Colonic mucosa (tissue), 4 donors: ENCODE measurements around the gene EMID1. TPM values are rescaled to one million over a fixed set of nuclear protein-coding genes. Genes with fewer than 3 reads are reported as not detected.

Experiments
- DNase-seq: peaks from one replicate; pipeline ENCODE4 v3.0.0-alpha.2; 2020
- H3K27ac ChIP-seq: fragments of 200-600 bp; one replicate; pipeline ENCODE4 v1.8.0; 2021
- H3K27me3 ChIP-seq: fragments of 200-600 bp; one replicate; pipeline ENCODE4 v1.8.0; 2021
- H3K36me3 ChIP-seq: fragments of 200-600 bp; one replicate; pipeline ENCODE4 v1.8.0; 2021
- H3K4me1 ChIP-seq: fragments of 200-600 bp; one replicate; pipeline ENCODE4 v1.8.0; 2021; ENCODE audit warnings: mild to moderate bottlenecking
- H3K4me3 ChIP-seq: fragments of 200-600 bp; one replicate; pipeline ENCODE4 v1.8.0; 2021
- H3K9ac ChIP-seq, 2 donors: one replicate each; pipeline ENCODE4 v1.7.0; 2013; ENCODE audit warnings: control low read depth in 2 of 2, low read depth in 2 of 2, low read length in 2 of 2
- H3K9me3 ChIP-seq: fragments of 200-600 bp; one replicate; pipeline ENCODE4 v1.8.0; 2021
- CTCF ChIP-seq: fragments of 200-600 bp; IDR thresholded peaks from one replicate; pipeline ENCODE4 v1.8.0; 2022; ENCODE audit warnings: antibody characterized with exemption, mild to moderate bottlenecking
- intact Hi-C: fragments of 100-400 bp; cut with DNase I; formaldehyde crosslinking; loops from one replicate; pipeline ENCODE4 v1.14.1; 2022
- total RNA-seq, 2 donors: library from RNA; stranded (reverse); fragmentation: NEBNext Ultra II Directional in 1 of 2; extraction: Animal tissue kit (Norgen Biotek cat#: 25700) in 1 of 2; gene quantifications; one replicate each; pipeline ENCODE4 v1.2.1, GENCODE V29; 2021
- donor health status: healthy.
- donor health status: DM: no; HTN: no; CAD: no.
- donor health status: DM: no; HTN: no; CAD: no.

Gene EMID1
- total RNA-seq, 2 donors from 2014 or later: 4.4 TPM

- no peak for DNase-seq
- H3K4me3 ChIP-seq: no peak overlapping the region
- no peak overlapping the region for H3K27ac ChIP-seq
- no peaks in the 10 kb centered on the region for H3K9me3 ChIP-seq
- no peaks in the 10 kb centered on the region for H3K4me1 ChIP-seq
- peaks cover 16% of the 10 kb centered on the region for H3K27me3 ChIP-seq
- intact Hi-C loops: loop anchor here (5.0 kb wide), 1 partner anchor 118 kb away; no protein-coding TSS in a partner anchor
- no peak overlapping the region for H3K9ac ChIP-seq
- H3K36me3 ChIP-seq: no peaks in the 10 kb centered on the region
- no peak for TF ChIP-seq CTCF
Observed at GRCh38 chr22:29204455-29205183, 1.1 kb upstream of the EMID1 start.

GRCh38 chr22:29205252-29205593, 473 bp upstream of the EMID1 start:
- peak overlapping the region in 1 of 2 donors; percentile 43 for H3K9ac ChIP-seq
- no peak overlapping the region for H3K27ac ChIP-seq
- intact Hi-C loops: no loop called here

GRCh38 chr22:29206372-29207242, 911 bp downstream of the EMID1 start:
- H3K4me1 ChIP-seq: no peaks in the 10 kb centered on the region
- peaks cover 16% of the 10 kb centered on the region for H3K27me3 ChIP-seq
- no peak for TF ChIP-seq CTCF
- peak overlapping the region; percentile 19 to 72 for H3K9ac ChIP-seq
- intact Hi-C loops: no loop called here
- no peaks in the 10 kb centered on the region for H3K36me3 ChIP-seq
- H3K4me3 ChIP-seq: peak overlapping the region; percentile 39
- no peak for DNase-seq
- no peak overlapping the region for H3K27ac ChIP-seq
- no peaks in the 10 kb centered on the region for H3K9me3 ChIP-seq

More at GRCh38 chr22:29205252-29205593, 473 bp upstream of the EMID1 start:
- H3K36me3 ChIP-seq: no peaks in the 10 kb centered on the region
- no peak overlapping the region for H3K4me3 ChIP-seq
- peaks cover 16% of the 10 kb centered on the region for H3K27me3 ChIP-seq
- DNase-seq: no peak
- H3K4me1 ChIP-seq: no peaks in the 10 kb centered on the region
- H3K9me3 ChIP-seq: no peaks in the 10 kb centered on the region
- TF ChIP-seq CTCF: no peak

GRCh38 chr22:29207243-29207550, 1.5 kb downstream of the EMID1 start:
- H3K9me3 ChIP-seq: no peaks in the 10 kb centered on the region
- H3K36me3 ChIP-seq: no peaks in the 10 kb centered on the region
- DNase-seq: no peak
- no peak overlapping the region for H3K9ac ChIP-seq
- H3K4me3 ChIP-seq: peak overlapping the region; percentile 1
- intact Hi-C loops: no loop called here
- no peak for TF ChIP-seq CTCF
- H3K4me1 ChIP-seq: no peaks in the 10 kb centered on the region
- H3K27ac ChIP-seq: no peak overlapping the region
- peaks cover 16% of the 10 kb centered on the region for H3K27me3 ChIP-seq

- intact Hi-C loops: no loop called here
- H3K9ac ChIP-seq: no peak overlapping the region
- no peak for DNase-seq
- TF ChIP-seq CTCF: no peak
- no peak overlapping the region for H3K27ac ChIP-seq
- no peak overlapping the region for H3K4me3 ChIP-seq
- H3K36me3 ChIP-seq: no peaks in the 10 kb centered on the region
- no peaks in the 10 kb centered on the region for H3K9me3 ChIP-seq
- peaks cover 16% of the 10 kb centered on the region for H3K27me3 ChIP-seq
- H3K4me1 ChIP-seq: no peaks in the 10 kb centered on the region
Observed at GRCh38 chr22:29207562-29208501, 2.1 kb downstream of the EMID1 start.
